ENCODE measurements around the gene EIF2B1. TPM values are rescaled to one million over a fixed set of nuclear protein-coding genes. Genes with fewer than 3 reads are reported as not detected.
A peak's percentile ranks its signal among the peaks of the same experiment; 100 is the strongest.

EIF2B1 gene
- total RNA-seq, 1 experiment from 2014 or later = 51.0 TPM

DNA sequence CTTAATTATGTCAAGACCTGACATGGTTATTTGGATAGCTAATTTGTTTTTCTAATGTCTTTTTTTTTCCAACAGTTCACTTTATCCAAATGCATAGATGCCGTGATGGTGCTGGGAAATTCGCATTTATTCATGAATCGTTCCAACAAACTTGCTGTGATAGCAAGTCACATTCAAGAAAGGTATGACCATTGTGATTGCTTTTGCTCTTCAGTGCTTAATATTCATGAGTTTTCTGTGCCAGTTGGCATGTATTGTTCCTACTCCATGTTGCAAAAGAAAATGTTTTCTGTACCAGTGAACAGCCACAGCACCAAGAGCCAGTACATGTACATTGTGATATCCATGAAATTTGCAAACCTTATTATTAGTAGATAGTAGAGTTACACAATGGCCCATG lies 11.9 kb upstream of the EIF2B1 start:
- Histone ChIP-seq H3K9me3 (ENCODE audit: low read length) (no peaks in the 10 kb centered on the region), H3K27ac (ENCODE audit: low read length) (no peak overlapping the region), H3K4me2 (ENCODE audit: low read depth, low read length, poor library complexity, severe bottlenecking) (no peak overlapping the region), H2AFZ (ENCODE audit: low read length) (no peak overlapping the region), H3K79me2 (ENCODE audit: low read length) (peaks cover 55% of the 10 kb centered on the region), H3K4me1 (ENCODE audit: low read length) (peaks cover 2% of the 10 kb centered on the region; the same call in 1 of the 2 replicates), H3K9me2 (replicated peaks; ENCODE audit: insufficient read depth, low read length) (no peaks in the 10 kb centered on the region), H3K9ac (ENCODE audit: low read length) (no peak overlapping the region), H3K4me3 (ENCODE audit: low read length) (no peak overlapping the region), H4K20me1 (ENCODE audit: insufficient read depth, low read depth, low read length) (no peaks in the 10 kb centered on the region), H3K27me3 (ENCODE audit: low read length) (no peaks in the 10 kb centered on the region), H3K36me3 (ENCODE audit: insufficient read depth, low read length) (peaks cover 39% of the 10 kb centered on the region)
- no peak for DNase-seq

DNA sequence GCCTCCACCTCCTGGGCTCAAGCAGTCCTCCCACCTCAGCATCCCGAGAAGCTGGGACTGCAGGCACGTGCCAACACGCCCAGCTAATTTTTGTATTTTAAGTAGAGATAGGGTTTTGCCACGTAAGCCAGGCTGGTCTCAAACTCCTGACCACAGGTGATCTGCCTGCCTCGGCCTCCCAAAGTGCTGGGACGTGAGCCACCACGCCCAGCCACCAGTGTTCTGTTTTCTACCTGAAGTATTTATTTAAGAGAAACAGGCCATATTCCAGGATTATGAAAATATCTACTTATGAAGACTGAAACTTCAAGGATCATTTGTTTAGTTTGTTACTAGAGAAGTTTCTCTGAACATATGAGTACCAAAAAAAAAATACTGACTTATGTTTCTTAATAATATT lies 10.4 kb upstream of the EIF2B1 start:
- no peak overlapping the region for H3K9ac ChIP-seq (ENCODE audit: low read length)
- no peak overlapping the region for H2AFZ ChIP-seq (ENCODE audit: low read length)
- H3K79me2 ChIP-seq (ENCODE audit: low read length) = peaks cover 56% of the 10 kb centered on the region
- H4K20me1 ChIP-seq (ENCODE audit: insufficient read depth, low read depth, low read length) = no peaks in the 10 kb centered on the region
- peaks cover 37% of the 10 kb centered on the region for H3K36me3 ChIP-seq (ENCODE audit: insufficient read depth, low read length)
- no peak overlapping the region for H3K4me2 ChIP-seq (ENCODE audit: low read depth, low read length, poor library complexity, severe bottlenecking)
- H3K4me1 ChIP-seq (ENCODE audit: low read length) = peaks cover 2% of the 10 kb centered on the region; the same call in 1 of the 2 replicates
- H3K4me3 ChIP-seq (ENCODE audit: low read length) = no peak overlapping the region
- H3K27me3 ChIP-seq (ENCODE audit: low read length) = no peaks in the 10 kb centered on the region
- DNase-seq = no peak
- H3K9me2 ChIP-seq (replicated peaks; ENCODE audit: insufficient read depth, low read length) = no peaks in the 10 kb centered on the region
- no peaks in the 10 kb centered on the region for H3K9me3 ChIP-seq (ENCODE audit: low read length)
- H3K27ac ChIP-seq (ENCODE audit: low read length) = no peak overlapping the region

DNA sequence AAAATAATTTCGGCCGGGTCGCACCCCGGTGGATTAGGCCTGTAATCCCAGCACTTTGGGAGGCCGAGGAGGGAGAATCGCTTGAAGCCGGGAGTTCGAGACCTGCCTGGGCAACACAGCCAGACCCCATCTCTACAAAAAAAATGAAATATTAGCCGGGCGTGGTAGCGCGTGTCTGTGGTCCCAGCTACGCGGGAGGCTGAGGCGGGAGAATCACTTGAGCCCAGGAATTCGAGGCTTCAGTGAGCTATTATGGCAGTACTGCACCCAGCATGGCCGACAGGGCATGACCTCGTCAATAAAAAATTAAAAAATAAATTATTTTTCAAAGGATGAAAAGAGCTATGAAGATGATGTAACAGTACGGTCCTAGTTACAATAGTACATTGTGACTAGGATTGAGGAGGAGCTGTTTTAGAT lies 666 bp upstream of the EIF2B1 start:
- peaks cover 13% of the 10 kb centered on the region for H3K4me1 ChIP-seq (ENCODE audit: low read length)
- H3K4me3 ChIP-seq (ENCODE audit: low read length) = peak overlapping the region; percentile 94
- peak overlapping the region; percentile 93 for H3K9ac ChIP-seq (ENCODE audit: low read length)
- DNase-seq = peak; percentile 51
- H3K9me2 ChIP-seq (replicated peaks; ENCODE audit: insufficient read depth, low read length) = no peaks in the 10 kb centered on the region
- H3K36me3 ChIP-seq (ENCODE audit: insufficient read depth, low read length) = peaks cover 17% of the 10 kb centered on the region; the same call in 1 of the 2 replicates
- peaks cover 60% of the 10 kb centered on the region for H3K79me2 ChIP-seq (ENCODE audit: low read length)
- H3K9me3 ChIP-seq (ENCODE audit: low read length) = no peaks in the 10 kb centered on the region
- H3K4me2 ChIP-seq (ENCODE audit: low read depth, low read length, poor library complexity, severe bottlenecking) = peak overlapping the region; percentile 86
- H2AFZ ChIP-seq (ENCODE audit: low read length) = no peak overlapping the region
- H4K20me1 ChIP-seq (ENCODE audit: insufficient read depth, low read depth, low read length) = no peaks in the 10 kb centered on the region
- no peaks in the 10 kb centered on the region for H3K27me3 ChIP-seq (ENCODE audit: low read length)
- H3K27ac ChIP-seq (ENCODE audit: low read length) = peak overlapping the region; percentile 69

DNA sequence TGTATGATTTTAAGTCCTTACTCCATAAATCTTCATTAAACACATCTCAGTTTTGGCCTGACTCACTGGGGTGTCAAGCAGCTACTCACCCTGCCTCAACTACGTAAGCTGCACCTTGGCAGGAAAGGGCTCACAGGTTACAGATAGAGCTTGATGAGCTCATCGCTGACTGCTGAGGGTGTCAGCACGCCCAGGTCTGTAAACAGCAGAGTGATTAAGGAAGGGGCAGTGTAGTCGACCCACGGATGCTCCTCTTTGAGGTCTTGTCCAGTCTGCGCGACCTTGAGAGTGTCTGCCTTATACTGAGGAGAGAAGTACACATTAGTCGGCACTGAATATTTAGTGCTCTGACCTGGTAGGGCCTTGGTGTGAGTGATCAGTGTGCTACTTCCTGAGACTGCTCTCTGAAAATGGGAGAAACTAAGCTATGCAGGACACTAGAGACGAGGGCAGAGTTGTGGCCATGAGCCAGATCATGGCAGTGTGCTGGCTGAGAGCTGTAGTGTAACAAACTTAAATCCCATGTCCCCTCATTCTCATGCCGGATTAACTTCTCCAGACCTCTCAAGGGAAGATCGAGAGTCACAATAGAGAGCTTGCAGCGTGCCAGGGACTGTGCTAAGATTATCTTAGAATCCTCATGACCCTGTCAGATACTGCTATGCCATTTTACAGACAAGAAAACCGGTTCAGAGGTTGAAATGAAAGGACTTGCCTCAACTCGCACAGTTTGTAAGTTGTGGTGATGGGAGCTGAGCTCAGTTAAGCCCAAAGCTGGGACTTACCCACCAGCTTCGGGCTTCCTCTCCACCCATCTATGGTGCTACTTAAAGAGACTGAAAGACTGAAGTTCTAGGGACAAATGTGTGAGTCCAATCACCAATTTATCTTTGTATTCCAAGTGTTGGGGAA lies 11.6 kb downstream of the EIF2B1 start:
- H3K27me3 ChIP-seq (ENCODE audit: low read length) = no peaks in the 10 kb centered on the region
- DNase-seq = no peak
- peaks cover 4% of the 10 kb centered on the region; the same call in 1 of the 2 replicates for H4K20me1 ChIP-seq (ENCODE audit: insufficient read depth, low read depth, low read length)
- peaks cover 54% of the 10 kb centered on the region for H3K36me3 ChIP-seq (ENCODE audit: insufficient read depth, low read length)
- H3K27ac ChIP-seq (ENCODE audit: low read length) = no peak overlapping the region
- no peak overlapping the region for H3K9ac ChIP-seq (ENCODE audit: low read length)
- H3K4me3 ChIP-seq (ENCODE audit: low read length) = no peak overlapping the region
- H3K4me1 ChIP-seq (ENCODE audit: low read length) = no peaks in the 10 kb centered on the region
- H3K9me2 ChIP-seq (replicated peaks; ENCODE audit: insufficient read depth, low read length) = no peaks in the 10 kb centered on the region
- no peak overlapping the region for H2AFZ ChIP-seq (ENCODE audit: low read length)
- H3K4me2 ChIP-seq (ENCODE audit: low read depth, low read length, poor library complexity, severe bottlenecking) = no peak overlapping the region
- H3K79me2 ChIP-seq (ENCODE audit: low read length) = 0 out of 2 replicates have a peak, but pooled peaks cover 4% of the 10 kb centered on the region
- no peaks in the 10 kb centered on the region for H3K9me3 ChIP-seq (ENCODE audit: low read length)

DNA sequence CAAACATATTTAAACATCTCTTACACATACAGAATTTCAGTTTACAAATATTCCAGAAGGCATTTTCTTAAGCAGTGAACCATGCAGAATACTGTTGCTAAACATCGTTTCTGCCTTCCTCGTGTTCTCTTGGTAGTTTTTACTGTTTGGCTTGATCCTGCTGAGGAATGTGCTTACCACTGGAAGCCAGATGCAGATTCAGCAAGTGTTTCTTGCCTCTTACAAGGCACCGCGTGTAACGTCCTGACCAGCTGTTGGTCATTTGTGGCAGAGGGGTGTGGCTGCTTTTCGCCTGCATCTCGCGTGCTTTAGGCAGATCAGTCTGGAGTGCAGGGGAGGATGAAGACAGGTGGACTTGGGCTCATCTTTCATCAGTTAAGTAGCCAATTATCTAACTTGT lies 12.4 kb downstream of the EIF2B1 start:
- Histone ChIP-seq H3K4me1 (ENCODE audit: low read length) (no peaks in the 10 kb centered on the region), H2AFZ (ENCODE audit: low read length) (no peak overlapping the region), H3K4me2 (ENCODE audit: low read depth, low read length, poor library complexity, severe bottlenecking) (no peak overlapping the region), H3K4me3 (ENCODE audit: low read length) (no peak overlapping the region), H3K9me2 (replicated peaks; ENCODE audit: insufficient read depth, low read length) (no peaks in the 10 kb centered on the region), H3K9me3 (ENCODE audit: low read length) (no peaks in the 10 kb centered on the region), H3K36me3 (ENCODE audit: insufficient read depth, low read length) (peaks cover 54% of the 10 kb centered on the region), H3K79me2 (ENCODE audit: low read length) (0 out of 2 replicates have a peak, but pooled peaks cover 4% of the 10 kb centered on the region), H3K27ac (ENCODE audit: low read length) (no peak overlapping the region), H3K9ac (ENCODE audit: low read length) (no peak overlapping the region), H3K27me3 (ENCODE audit: low read length) (no peaks in the 10 kb centered on the region), H4K20me1 (ENCODE audit: insufficient read depth, low read depth, low read length) (peaks cover 4% of the 10 kb centered on the region; the same call in 1 of the 2 replicates)
- no peak for DNase-seq

DNA sequence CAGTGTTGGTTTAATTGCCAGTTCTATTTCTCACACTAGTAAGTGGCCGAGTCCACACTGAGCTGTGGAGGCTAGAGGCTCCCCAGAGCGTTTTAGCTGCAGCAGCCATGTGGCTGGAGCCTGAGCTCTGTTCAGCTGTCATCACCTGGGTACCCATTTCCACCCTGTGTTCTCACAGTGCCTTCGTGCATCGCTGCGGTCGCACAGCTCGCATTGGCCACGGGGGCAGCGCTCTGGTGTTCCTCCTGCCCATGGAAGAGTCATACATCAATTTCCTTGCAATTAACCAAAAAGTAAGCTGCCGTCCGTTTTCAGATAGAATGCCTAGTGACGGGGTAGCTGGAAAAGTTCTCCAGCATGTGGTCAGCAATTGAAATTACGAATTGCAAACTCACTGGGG lies 15.9 kb downstream of the EIF2B1 start:
- H3K27me3 ChIP-seq (ENCODE audit: low read length) = no peaks in the 10 kb centered on the region
- no peak overlapping the region for H2AFZ ChIP-seq (ENCODE audit: low read length)
- H3K4me1 ChIP-seq (ENCODE audit: low read length) = no peaks in the 10 kb centered on the region
- peaks cover 55% of the 10 kb centered on the region for H3K36me3 ChIP-seq (ENCODE audit: insufficient read depth, low read length)
- H3K9ac ChIP-seq (ENCODE audit: low read length) = no peak overlapping the region
- no peak overlapping the region for H3K4me2 ChIP-seq (ENCODE audit: low read depth, low read length, poor library complexity, severe bottlenecking)
- H3K79me2 ChIP-seq (ENCODE audit: low read length) = 0 out of 2 replicates have a peak, but pooled peaks cover 4% of the 10 kb centered on the region
- peaks cover 4% of the 10 kb centered on the region for H4K20me1 ChIP-seq (ENCODE audit: insufficient read depth, low read depth, low read length)
- H3K9me3 ChIP-seq (ENCODE audit: low read length) = no peaks in the 10 kb centered on the region
- H3K9me2 ChIP-seq (replicated peaks; ENCODE audit: insufficient read depth, low read length) = no peaks in the 10 kb centered on the region
- no peak overlapping the region for H3K4me3 ChIP-seq (ENCODE audit: low read length)
- no peak overlapping the region for H3K27ac ChIP-seq (ENCODE audit: low read length)
- no peak for DNase-seq

DNA sequence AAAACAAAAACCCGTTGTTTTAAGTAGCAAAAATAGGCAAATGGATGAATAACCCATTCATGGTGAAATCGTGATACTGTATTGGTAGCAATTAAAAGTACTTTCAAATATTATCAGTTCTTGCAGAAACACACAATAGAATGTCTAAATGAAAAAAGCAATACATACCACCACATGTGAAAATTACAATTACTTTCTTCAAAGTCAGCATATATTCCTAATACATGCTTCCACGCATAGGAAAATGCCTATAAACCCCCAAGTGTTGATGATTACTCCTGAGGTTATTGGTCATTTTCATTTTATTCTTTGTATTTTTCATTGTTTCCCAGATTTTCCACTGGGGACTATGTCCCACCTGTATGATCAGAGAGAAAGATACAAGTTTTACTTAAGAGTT lies 16.3 kb downstream of the EIF2B1 start:
- no peak for DNase-seq
- Histone ChIP-seq H2AFZ (ENCODE audit: low read length) (no peak overlapping the region), H3K4me2 (ENCODE audit: low read depth, low read length, poor library complexity, severe bottlenecking) (no peak overlapping the region), H3K4me3 (ENCODE audit: low read length) (no peak overlapping the region), H3K9me3 (ENCODE audit: low read length) (no peaks in the 10 kb centered on the region), H3K9me2 (replicated peaks; ENCODE audit: insufficient read depth, low read length) (no peaks in the 10 kb centered on the region), H4K20me1 (ENCODE audit: insufficient read depth, low read depth, low read length) (peaks cover 4% of the 10 kb centered on the region), H3K36me3 (ENCODE audit: insufficient read depth, low read length) (peaks cover 55% of the 10 kb centered on the region), H3K79me2 (ENCODE audit: low read length) (peaks cover 8% of the 10 kb centered on the region; the same call in 1 of the 2 replicates), H3K27ac (ENCODE audit: low read length) (no peak overlapping the region), H3K4me1 (ENCODE audit: low read length) (no peaks in the 10 kb centered on the region), H3K27me3 (ENCODE audit: low read length) (no peaks in the 10 kb centered on the region), H3K9ac (ENCODE audit: low read length) (no peak overlapping the region)

DNA sequence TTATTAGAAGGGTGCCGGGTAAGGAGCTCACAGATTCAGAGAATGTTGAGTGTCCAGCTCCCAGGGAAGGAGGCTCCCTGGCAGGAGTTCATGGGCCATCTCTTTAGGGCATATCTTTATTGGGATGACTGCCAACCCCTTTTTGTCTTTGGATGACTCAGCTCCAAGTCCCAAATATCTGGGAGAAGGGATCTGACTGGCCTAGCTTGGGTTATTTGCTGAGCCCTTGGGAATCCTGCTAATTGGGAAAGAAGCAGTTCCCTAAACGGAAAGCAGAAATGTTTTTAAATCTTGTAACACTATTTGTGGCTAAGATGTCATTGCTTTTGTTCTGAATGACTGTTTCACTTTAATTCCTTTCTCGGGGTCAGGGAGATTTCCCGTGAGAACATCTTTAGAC lies 19.0 kb downstream of the EIF2B1 start:
- H3K4me1 ChIP-seq (ENCODE audit: low read length) = no peaks in the 10 kb centered on the region
- H3K27ac ChIP-seq (ENCODE audit: low read length) = no peak overlapping the region
- no peak overlapping the region for H3K9ac ChIP-seq (ENCODE audit: low read length)
- H3K9me3 ChIP-seq (ENCODE audit: low read length) = no peaks in the 10 kb centered on the region
- H2AFZ ChIP-seq (ENCODE audit: low read length) = no peak overlapping the region
- peaks cover 5% of the 10 kb centered on the region; the same call in 1 of the 2 replicates for H4K20me1 ChIP-seq (ENCODE audit: insufficient read depth, low read depth, low read length)
- no peaks in the 10 kb centered on the region for H3K9me2 ChIP-seq (replicated peaks; ENCODE audit: insufficient read depth, low read length)
- DNase-seq = no peak
- H3K79me2 ChIP-seq (ENCODE audit: low read length) = peaks cover 13% of the 10 kb centered on the region
- H3K36me3 ChIP-seq (ENCODE audit: insufficient read depth, low read length) = peaks cover 52% of the 10 kb centered on the region
- H3K4me3 ChIP-seq (ENCODE audit: low read length) = no peak overlapping the region
- no peak overlapping the region for H3K4me2 ChIP-seq (ENCODE audit: low read depth, low read length, poor library complexity, severe bottlenecking)
- H3K27me3 ChIP-seq (ENCODE audit: low read length) = no peaks in the 10 kb centered on the region

Measured in Karpas-422 (cell line).